ENCODE data around the gene POPDC2. TPM values are rescaled to one million over a fixed set of nuclear protein-coding genes. Genes with fewer than 3 reads are reported as not detected.
A peak's percentile ranks its signal among the peaks of the same experiment; 100 is the strongest.

The POPDC2 gene
- total and polyA plus RNA-seq, 2 experiments from 2014 or later: 1.2 to 2.7 TPM

DNA sequence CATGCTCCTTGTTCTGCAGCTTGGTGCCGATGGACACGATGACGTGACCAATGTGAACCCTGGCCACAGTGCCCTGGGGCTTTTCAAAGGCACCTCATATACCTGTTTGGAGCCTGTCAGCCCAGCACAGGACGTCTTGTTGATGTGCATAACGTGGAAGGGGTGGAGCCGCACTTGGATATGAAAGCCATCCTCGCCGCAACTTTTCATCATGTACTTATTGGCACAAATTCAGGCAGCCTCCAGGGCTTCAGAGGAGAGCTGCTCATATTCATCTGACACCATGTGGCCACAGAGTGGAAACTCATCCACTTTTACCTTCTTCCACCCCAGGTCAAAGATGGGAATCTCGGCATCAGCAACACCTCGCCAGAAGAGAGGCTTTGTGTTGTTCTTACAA is 24.7 kb downstream of the POPDC2 start:
- Histone ChIP-seq H2AFZ (no peak overlapping the region), H4K20me1 (ENCODE audit: insufficient read depth, poor library complexity, severe bottlenecking) (no peaks in the 10 kb centered on the region), H3K4me1 (ENCODE audit: insufficient read depth) (no peaks in the 10 kb centered on the region), H3K9me3 (ENCODE audit: low read depth) (no peaks in the 10 kb centered on the region), H3K79me2 (no peaks in the 10 kb centered on the region), H3K36me3 (replicated peaks; ENCODE audit: insufficient read depth, low read depth) (no peaks in the 10 kb centered on the region), H3K9me2 (replicated peaks; ENCODE audit: insufficient read depth) (no peaks in the 10 kb centered on the region), H3K27me3 (no peaks in the 10 kb centered on the region), H3K27ac (peak overlapping the region; percentile 75), H3K4me3 (no peak overlapping the region), H3K4me2 (no peak overlapping the region)
- no peak for DNase-seq (ENCODE audit: low spot score)
- no peak for TF ChIP-seq EZH2phosphoT487 (IDR thresholded peaks at IDR 0.05; ENCODE audit: low read depth, severe bottlenecking, unreplicated experiment)
- no peak for TF ChIP-seq EZH2 (IDR thresholded peaks at IDR 0.05; ENCODE audit: borderline replicate concordance)
- TF ChIP-seq, protein P1, sequence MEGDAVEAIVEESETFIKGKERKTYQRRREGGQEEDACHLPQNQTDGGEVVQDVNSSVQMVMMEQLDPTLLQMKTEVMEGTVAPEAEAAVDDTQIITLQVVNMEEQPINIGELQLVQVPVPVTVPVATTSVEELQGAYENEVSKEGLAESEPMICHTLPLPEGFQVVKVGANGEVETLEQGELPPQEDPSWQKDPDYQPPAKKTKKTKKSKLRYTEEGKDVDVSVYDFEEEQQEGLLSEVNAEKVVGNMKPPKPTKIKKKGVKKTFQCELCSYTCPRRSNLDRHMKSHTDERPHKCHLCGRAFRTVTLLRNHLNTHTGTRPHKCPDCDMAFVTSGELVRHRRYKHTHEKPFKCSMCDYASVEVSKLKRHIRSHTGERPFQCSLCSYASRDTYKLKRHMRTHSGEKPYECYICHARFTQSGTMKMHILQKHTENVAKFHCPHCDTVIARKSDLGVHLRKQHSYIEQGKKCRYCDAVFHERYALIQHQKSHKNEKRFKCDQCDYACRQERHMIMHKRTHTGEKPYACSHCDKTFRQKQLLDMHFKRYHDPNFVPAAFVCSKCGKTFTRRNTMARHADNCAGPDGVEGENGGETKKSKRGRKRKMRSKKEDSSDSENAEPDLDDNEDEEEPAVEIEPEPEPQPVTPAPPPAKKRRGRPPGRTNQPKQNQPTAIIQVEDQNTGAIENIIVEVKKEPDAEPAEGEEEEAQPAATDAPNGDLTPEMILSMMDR (IDR thresholded peaks at IDR 0.05; ENCODE audit: poor library complexity): no peak
- 90% methylated on average over 10 of the region's 10 CpGs for WGBS (ENCODE audit: low lambda C conversion rate, missing lambda C conversion rate)

DNA sequence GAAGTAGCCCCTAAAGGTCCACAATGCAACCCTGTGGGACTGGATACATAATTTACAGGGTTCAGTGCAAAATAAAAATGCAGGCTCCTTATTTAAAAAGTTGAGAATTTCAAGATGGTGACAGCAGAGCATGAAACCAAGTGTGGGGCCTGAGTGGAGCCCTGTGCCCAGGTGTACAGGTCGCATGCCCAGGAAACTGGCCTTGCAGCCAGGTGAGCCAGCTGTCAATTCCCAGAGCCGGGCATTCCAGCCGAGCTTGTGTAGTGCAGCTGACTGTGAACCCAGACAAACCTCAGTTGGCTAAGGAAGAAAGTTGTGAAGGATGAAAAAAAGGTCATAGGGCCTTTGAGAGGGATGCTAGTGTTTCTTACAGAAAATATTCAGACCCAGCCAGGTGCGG is 27.6 kb downstream of the POPDC2 start:
- H3K27me3 ChIP-seq: no peaks in the 10 kb centered on the region
- no peaks in the 10 kb centered on the region for H3K4me1 ChIP-seq (ENCODE audit: insufficient read depth)
- DNase-seq (ENCODE audit: low spot score): no peak
- no peak overlapping the region for H2AFZ ChIP-seq
- H3K4me3 ChIP-seq: no peak overlapping the region
- H4K20me1 ChIP-seq (ENCODE audit: insufficient read depth, poor library complexity, severe bottlenecking): no peaks in the 10 kb centered on the region
- 90% methylated on average over 4 of the region's 4 CpGs for WGBS (ENCODE audit: low lambda C conversion rate, missing lambda C conversion rate)
- H3K9me2 ChIP-seq (replicated peaks; ENCODE audit: insufficient read depth): no peaks in the 10 kb centered on the region
- no peaks in the 10 kb centered on the region for H3K9me3 ChIP-seq (ENCODE audit: low read depth)
- H3K36me3 ChIP-seq (replicated peaks; ENCODE audit: insufficient read depth, low read depth): no peaks in the 10 kb centered on the region
- H3K79me2 ChIP-seq: no peaks in the 10 kb centered on the region
- H3K27ac ChIP-seq: no peak overlapping the region
- no peak overlapping the region for H3K4me2 ChIP-seq
- TF ChIP-seq, protein P1 (IDR thresholded peaks at IDR 0.05; ENCODE audit: poor library complexity): no peak
- TF ChIP-seq EZH2phosphoT487 (IDR thresholded peaks at IDR 0.05; ENCODE audit: low read depth, severe bottlenecking, unreplicated experiment) (no peak), EZH2 (IDR thresholded peaks at IDR 0.05; ENCODE audit: borderline replicate concordance) (no peak)

DNA sequence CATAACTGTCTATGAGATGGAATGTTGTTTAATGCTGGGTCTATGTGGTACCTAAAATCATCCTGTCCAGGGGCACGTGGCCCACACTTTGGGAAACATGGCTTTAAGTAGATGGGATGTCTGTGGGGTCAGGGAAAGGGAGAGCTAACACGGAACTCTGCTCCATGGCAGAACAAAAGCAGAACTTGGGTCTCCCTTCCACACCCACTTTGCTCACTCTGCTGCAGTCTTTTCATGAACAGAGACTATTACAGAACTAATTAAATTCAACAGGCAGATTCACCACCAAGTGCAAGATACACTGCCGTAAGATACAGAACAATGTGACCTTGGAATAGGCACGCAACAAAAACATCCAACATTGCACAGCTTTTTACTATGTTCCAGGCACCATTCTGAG is 28.2 kb downstream of the POPDC2 start:
- no peaks in the 10 kb centered on the region for H4K20me1 ChIP-seq (ENCODE audit: insufficient read depth, poor library complexity, severe bottlenecking)
- no peak overlapping the region for H3K27ac ChIP-seq
- no peak overlapping the region for H3K4me2 ChIP-seq
- no peak overlapping the region for H3K4me3 ChIP-seq
- no peak overlapping the region for H2AFZ ChIP-seq
- no peaks in the 10 kb centered on the region for H3K36me3 ChIP-seq (replicated peaks; ENCODE audit: insufficient read depth, low read depth)
- no peaks in the 10 kb centered on the region for H3K4me1 ChIP-seq (ENCODE audit: insufficient read depth)
- DNase-seq (ENCODE audit: low spot score): no peak
- H3K9me2 ChIP-seq (replicated peaks; ENCODE audit: insufficient read depth): no peaks in the 10 kb centered on the region
- H3K79me2 ChIP-seq: no peaks in the 10 kb centered on the region
- 96% methylated on average over 4 of the region's 4 CpGs for WGBS (ENCODE audit: low lambda C conversion rate, missing lambda C conversion rate)
- TF ChIP-seq EZH2 (IDR thresholded peaks at IDR 0.05; ENCODE audit: borderline replicate concordance): no peak
- TF ChIP-seq EZH2phosphoT487 (IDR thresholded peaks at IDR 0.05; ENCODE audit: low read depth, severe bottlenecking, unreplicated experiment): no peak
- TF ChIP-seq, protein P1 (IDR thresholded peaks at IDR 0.05; ENCODE audit: poor library complexity): no peak
- H3K9me3 ChIP-seq (ENCODE audit: low read depth): no peaks in the 10 kb centered on the region
- H3K27me3 ChIP-seq: no peaks in the 10 kb centered on the region

DNA sequence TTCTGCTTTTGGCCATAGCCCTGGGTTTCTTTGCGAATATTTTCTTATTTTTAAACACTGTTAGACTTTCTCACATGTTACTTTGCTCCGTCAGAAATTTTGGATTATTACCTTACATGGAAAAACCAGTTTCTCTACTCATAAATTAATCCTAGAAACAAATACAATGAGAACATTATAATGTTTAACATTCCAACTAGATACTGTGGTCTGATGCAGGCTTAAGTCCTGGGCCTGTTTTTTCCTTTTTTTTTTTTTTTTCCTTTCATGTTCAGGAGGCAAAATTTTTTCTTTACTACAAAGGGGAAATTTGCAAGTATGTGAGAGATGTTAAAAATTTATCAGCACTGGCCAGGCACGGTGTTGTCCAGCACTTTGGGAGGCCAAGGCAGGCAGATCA is 28.9 kb downstream of the POPDC2 start:
- Histone ChIP-seq H2AFZ (no peak overlapping the region), H3K9me2 (replicated peaks; ENCODE audit: insufficient read depth) (no peaks in the 10 kb centered on the region), H4K20me1 (ENCODE audit: insufficient read depth, poor library complexity, severe bottlenecking) (no peaks in the 10 kb centered on the region), H3K9me3 (ENCODE audit: low read depth) (no peaks in the 10 kb centered on the region), H3K4me3 (no peak overlapping the region), H3K36me3 (replicated peaks; ENCODE audit: insufficient read depth, low read depth) (no peaks in the 10 kb centered on the region), H3K4me2 (no peak overlapping the region), H3K79me2 (no peaks in the 10 kb centered on the region), H3K27ac (peak overlapping the region; percentile 55), H3K4me1 (ENCODE audit: insufficient read depth) (no peaks in the 10 kb centered on the region), H3K27me3 (no peaks in the 10 kb centered on the region)
- no peak for DNase-seq (ENCODE audit: low spot score)
- TF ChIP-seq EZH2phosphoT487 (IDR thresholded peaks at IDR 0.05; ENCODE audit: low read depth, severe bottlenecking, unreplicated experiment) (no peak), EZH2 (IDR thresholded peaks at IDR 0.05; ENCODE audit: borderline replicate concordance) (no peak)
- TF ChIP-seq, protein P1 (IDR thresholded peaks at IDR 0.05; ENCODE audit: poor library complexity): no peak
- WGBS (ENCODE audit: low lambda C conversion rate, missing lambda C conversion rate): 64% methylated on average over 3 of the region's 3 CpGs

All from hepatocyte (in vitro differentiated cells).